Astrocyte (in vitro differentiated cells and primary cell): ENCODE measurements around the gene B4GALT1.

Experiments used
- EZH2 ChIP-seq: IDR thresholded peaks from 2 replicates; pipeline ENCODE4 v1.6.1; 2012; ENCODE audit warnings: mild to moderate bottlenecking, low read length, inconsistent platforms; ENCODE audit not compliant: insufficient read depth
- TF ChIP-seq, protein P1 (sequence below): IDR thresholded peaks from 2 replicates; pipeline ENCODE4 v1.5.1; 2011; ENCODE audit warnings: low read depth, mild to moderate bottlenecking, inconsistent platforms, low read length, moderate library complexity; ENCODE audit not compliant: insufficient read depth

GRCh38 chr9:33164138-33164809 is 2.9 kb downstream of the B4GALT1 start:
- TF ChIP-seq, protein P1, sequence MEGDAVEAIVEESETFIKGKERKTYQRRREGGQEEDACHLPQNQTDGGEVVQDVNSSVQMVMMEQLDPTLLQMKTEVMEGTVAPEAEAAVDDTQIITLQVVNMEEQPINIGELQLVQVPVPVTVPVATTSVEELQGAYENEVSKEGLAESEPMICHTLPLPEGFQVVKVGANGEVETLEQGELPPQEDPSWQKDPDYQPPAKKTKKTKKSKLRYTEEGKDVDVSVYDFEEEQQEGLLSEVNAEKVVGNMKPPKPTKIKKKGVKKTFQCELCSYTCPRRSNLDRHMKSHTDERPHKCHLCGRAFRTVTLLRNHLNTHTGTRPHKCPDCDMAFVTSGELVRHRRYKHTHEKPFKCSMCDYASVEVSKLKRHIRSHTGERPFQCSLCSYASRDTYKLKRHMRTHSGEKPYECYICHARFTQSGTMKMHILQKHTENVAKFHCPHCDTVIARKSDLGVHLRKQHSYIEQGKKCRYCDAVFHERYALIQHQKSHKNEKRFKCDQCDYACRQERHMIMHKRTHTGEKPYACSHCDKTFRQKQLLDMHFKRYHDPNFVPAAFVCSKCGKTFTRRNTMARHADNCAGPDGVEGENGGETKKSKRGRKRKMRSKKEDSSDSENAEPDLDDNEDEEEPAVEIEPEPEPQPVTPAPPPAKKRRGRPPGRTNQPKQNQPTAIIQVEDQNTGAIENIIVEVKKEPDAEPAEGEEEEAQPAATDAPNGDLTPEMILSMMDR = no peak
- no peak for TF ChIP-seq EZH2
